Mesothelial cell of epicardium (in vitro differentiated cells): Measurements from ENCODE around the gene CFL1. TPM values are rescaled to one million over a fixed set of nuclear protein-coding genes. Genes with fewer than 3 reads are reported as not detected.
A peak's percentile ranks its signal among the peaks of the same experiment; 100 is the strongest.

ENCODE experiments used
- DNase-seq, 2 experiments: peaks; one replicate each; pipeline ENCODE4 v3.0.0; 2021; ENCODE audit warnings: low spot score in 2 of 2; ENCODE audit not compliant: unreplicated experiment in 2 of 2
- H3K27ac Mint-ChIP-seq: 2 replicates; pipeline ENCODE4 v1.8.0; 2021; ENCODE audit warnings: mixed read lengths
- H3K27me3 Mint-ChIP-seq: 2 replicates; pipeline ENCODE4 v1.8.0; 2021; ENCODE audit warnings: low read depth, mixed read lengths
- H3K36me3 Mint-ChIP-seq: 2 replicates; pipeline ENCODE4 v1.8.0; 2021; ENCODE audit warnings: mixed read lengths
- H3K4me1 Mint-ChIP-seq: 2 replicates; pipeline ENCODE4 v1.8.0; 2021; ENCODE audit warnings: mixed read lengths
- H3K4me3 Mint-ChIP-seq: 2 replicates; pipeline ENCODE4 v1.8.0; 2021; ENCODE audit warnings: mild to moderate bottlenecking, moderate library complexity, mixed read lengths
- H3K9me3 Mint-ChIP-seq: 2 replicates; pipeline ENCODE4 v1.8.0; 2021; ENCODE audit warnings: mixed read lengths
- total RNA-seq: library from RNA; stranded (reverse); gene quantifications from 3 replicates; pipeline ENCODE4 v1.2.1, GENCODE V29; 2021
- TF ChIP-seq, protein P1 (sequence below): fragments of 200-600 bp; sonication (generic); IDR thresholded peaks from one replicate; pipeline ENCODE4 v1.5.0; 2021; ENCODE audit warnings: antibody characterized with exemption; ENCODE audit not compliant: unreplicated experiment

The CFL1 gene
- total RNA-seq, 1 donor from 2014 or later, result 736 TPM

GRCh38 chr11:65873318-65874156 lies 15.6 kb upstream of the CFL1 start:
- Mint-ChIP-seq H3K27me3 (no peaks in the 10 kb centered on the region), H3K9me3 (no peaks in the 10 kb centered on the region), H3K4me1 (peaks cover 20% of the 10 kb centered on the region), H3K4me3 (peak overlapping the region; percentile 96), H3K27ac (peak overlapping the region; percentile 97), H3K36me3 (peaks cover 5% of the 10 kb centered on the region)
- TF ChIP-seq, protein P1, sequence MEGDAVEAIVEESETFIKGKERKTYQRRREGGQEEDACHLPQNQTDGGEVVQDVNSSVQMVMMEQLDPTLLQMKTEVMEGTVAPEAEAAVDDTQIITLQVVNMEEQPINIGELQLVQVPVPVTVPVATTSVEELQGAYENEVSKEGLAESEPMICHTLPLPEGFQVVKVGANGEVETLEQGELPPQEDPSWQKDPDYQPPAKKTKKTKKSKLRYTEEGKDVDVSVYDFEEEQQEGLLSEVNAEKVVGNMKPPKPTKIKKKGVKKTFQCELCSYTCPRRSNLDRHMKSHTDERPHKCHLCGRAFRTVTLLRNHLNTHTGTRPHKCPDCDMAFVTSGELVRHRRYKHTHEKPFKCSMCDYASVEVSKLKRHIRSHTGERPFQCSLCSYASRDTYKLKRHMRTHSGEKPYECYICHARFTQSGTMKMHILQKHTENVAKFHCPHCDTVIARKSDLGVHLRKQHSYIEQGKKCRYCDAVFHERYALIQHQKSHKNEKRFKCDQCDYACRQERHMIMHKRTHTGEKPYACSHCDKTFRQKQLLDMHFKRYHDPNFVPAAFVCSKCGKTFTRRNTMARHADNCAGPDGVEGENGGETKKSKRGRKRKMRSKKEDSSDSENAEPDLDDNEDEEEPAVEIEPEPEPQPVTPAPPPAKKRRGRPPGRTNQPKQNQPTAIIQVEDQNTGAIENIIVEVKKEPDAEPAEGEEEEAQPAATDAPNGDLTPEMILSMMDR, result no peak
- peak; percentile 92 to 98 for DNase-seq

DNA sequence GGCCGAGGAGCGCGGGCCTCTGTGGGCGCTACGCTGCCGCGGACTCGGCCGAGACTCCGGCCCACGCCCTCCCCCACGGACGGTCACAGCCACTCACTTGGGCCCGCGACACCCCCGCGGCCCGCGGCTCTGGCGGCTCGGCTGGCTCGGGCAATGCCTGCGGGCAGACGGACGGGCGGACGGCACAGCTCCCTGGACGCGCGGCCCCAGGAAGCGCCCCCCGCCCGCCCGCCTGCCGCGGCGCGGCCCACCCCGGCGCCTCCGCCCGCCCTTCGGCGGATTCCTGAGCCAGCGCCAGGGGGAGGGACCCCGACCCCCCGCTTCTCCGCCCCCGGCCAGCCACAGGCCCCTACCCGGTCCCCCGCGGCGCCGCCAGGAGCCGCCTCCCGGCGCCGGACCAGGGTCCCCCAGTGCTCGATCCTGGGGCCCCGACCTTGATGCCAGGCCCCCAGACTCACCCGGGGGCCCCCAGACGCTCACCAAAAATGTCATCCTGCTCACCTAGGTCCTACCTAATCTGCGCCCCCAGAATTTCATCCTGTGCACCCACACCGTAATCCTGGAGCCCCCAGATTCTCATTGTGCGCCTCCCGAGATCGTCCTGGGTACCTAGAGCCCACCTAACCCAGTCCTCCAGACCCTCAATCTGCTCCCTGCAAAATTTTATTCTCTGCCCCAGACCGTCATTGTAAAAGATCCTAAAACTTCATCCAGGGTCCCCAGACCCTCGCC lies 14.8 kb upstream of the CFL1 start, which contains the start of gene EFEMP2:
EFEMP2 (minus strand) TSS at position 215 of the 732 bp plus-strand sequence. CDS start 446 bp downstream, outside the sequence.
- Mint-ChIP-seq H3K4me3 (peak within 1 kb of the TSS; percentile 96), H3K27me3 (no peaks in the 10 kb centered on the region), H3K4me1 (peaks cover 20% of the 10 kb centered on the region), H3K27ac (peak within 1 kb of the TSS; percentile 97), H3K36me3 (peaks cover 6% of the 10 kb centered on the region), H3K9me3 (no peaks in the 10 kb centered on the region)
- peak; percentile 64 to 75 for DNase-seq
- TF ChIP-seq, protein P1, result no peak

- peaks cover 20% of the 10 kb centered on the region for H3K4me1 Mint-ChIP-seq
- H3K9me3 Mint-ChIP-seq, result no peaks in the 10 kb centered on the region
- peak overlapping the region; percentile 92 for H3K27ac Mint-ChIP-seq
- TF ChIP-seq, protein P1, result no peak
- DNase-seq, result no peak
- no peaks in the 10 kb centered on the region for H3K27me3 Mint-ChIP-seq
- peak overlapping the region; percentile 84 for H3K4me3 Mint-ChIP-seq
- H3K36me3 Mint-ChIP-seq, result peaks cover 13% of the 10 kb centered on the region
Measured at GRCh38 chr11:65871811-65872548, 14.0 kb upstream of the CFL1 start.

GRCh38 chr11:65870706-65871681 lies 13.0 kb upstream of the CFL1 start:
- H3K4me3 Mint-ChIP-seq, result peak overlapping the region; percentile 84
- TF ChIP-seq, protein P1, result no peak
- no peaks in the 10 kb centered on the region for H3K9me3 Mint-ChIP-seq
- H3K36me3 Mint-ChIP-seq, result peaks cover 13% of the 10 kb centered on the region
- no peak for DNase-seq
- H3K27me3 Mint-ChIP-seq, result no peaks in the 10 kb centered on the region
- H3K4me1 Mint-ChIP-seq, result peaks cover 20% of the 10 kb centered on the region
- peak overlapping the region; percentile 92 for H3K27ac Mint-ChIP-seq

- no peak overlapping the region for H3K27ac Mint-ChIP-seq
- peaks cover 13% of the 10 kb centered on the region for H3K36me3 Mint-ChIP-seq
- H3K4me1 Mint-ChIP-seq, result peaks cover 20% of the 10 kb centered on the region
- no peak for DNase-seq
- no peaks in the 10 kb centered on the region for H3K27me3 Mint-ChIP-seq
- H3K4me3 Mint-ChIP-seq, result peak overlapping the region; percentile 84
- TF ChIP-seq, protein P1, result no peak
- no peaks in the 10 kb centered on the region for H3K9me3 Mint-ChIP-seq
Measured at GRCh38 chr11:65870307-65870658, 12.3 kb upstream of the CFL1 start.
